ENCODE measurements around the gene ARHGAP42.
"Not testable (repeated sequence)": the region's sequence is repeated elsewhere in the genome, so short reads cannot be mapped to it uniquely, and the experiment has no call there.

ARHGAP42 gene

GRCh38 chr11:100687054-100687629, at the start of gene ARHGAP42:
Gene ARHGAP42 (plus strand): TSS chr11:100687288. CDS start chr11:100687679, 391 bp downstream.
- FAIRE-seq, result no peak

- FAIRE-seq, result no peak
Observed at GRCh38 chr11:100637706-100638105, 49.4 kb upstream of the ARHGAP42 start.

- no peak for FAIRE-seq
Observed at GRCh38 chr11:100638648-100639047, 48.4 kb upstream of the ARHGAP42 start.

- FAIRE-seq, result no peak
Observed at GRCh38 chr11:100639140-100639539, 47.9 kb upstream of the ARHGAP42 start.

- no peak for FAIRE-seq
Observed at GRCh38 chr11:100640071-100640470, 47.0 kb upstream of the ARHGAP42 start.

GRCh38 chr11:100640646-100641045, 46.4 kb upstream of the ARHGAP42 start:
- FAIRE-seq, result no peak

GRCh38 chr11:100641456-100641855, 45.6 kb upstream of the ARHGAP42 start:
- FAIRE-seq, result no peak

- no peak for FAIRE-seq
Observed at GRCh38 chr11:100646545-100646944, 40.5 kb upstream of the ARHGAP42 start.

- no peak for FAIRE-seq
Observed at GRCh38 chr11:100647861-100648260, 39.2 kb upstream of the ARHGAP42 start.

GRCh38 chr11:100663583-100663982, 23.5 kb upstream of the ARHGAP42 start:
- no peak for FAIRE-seq

- no peak for FAIRE-seq
Observed at GRCh38 chr11:100663996-100664395, 23.1 kb upstream of the ARHGAP42 start.

- not testable (repeated sequence) for FAIRE-seq
Observed at GRCh38 chr11:100666816-100667215, 20.3 kb upstream of the ARHGAP42 start.

GRCh38 chr11:100667449-100667848, 19.6 kb upstream of the ARHGAP42 start:
- FAIRE-seq, result no peak

- FAIRE-seq, result no peak
Observed at GRCh38 chr11:100670140-100670539, 16.9 kb upstream of the ARHGAP42 start.

- FAIRE-seq, result no peak
Observed at GRCh38 chr11:100671471-100671870, 15.6 kb upstream of the ARHGAP42 start.

- FAIRE-seq, result no peak
Observed at GRCh38 chr11:100672498-100673033, 14.5 kb upstream of the ARHGAP42 start.

GRCh38 chr11:100673063-100673462, 14.0 kb upstream of the ARHGAP42 start:
- FAIRE-seq, result no peak

- no peak for FAIRE-seq
Observed at GRCh38 chr11:100674212-100674611, 12.9 kb upstream of the ARHGAP42 start.

GRCh38 chr11:100675115-100675650, 11.9 kb upstream of the ARHGAP42 start:
- FAIRE-seq, result no peak

- FAIRE-seq, result no peak
Observed at GRCh38 chr11:100676901-100677300, 10.2 kb upstream of the ARHGAP42 start.

- no peak for FAIRE-seq
Observed at GRCh38 chr11:100677796-100678195, 9.3 kb upstream of the ARHGAP42 start.

- no peak for FAIRE-seq
Observed at GRCh38 chr11:100680070-100680469, 7.0 kb upstream of the ARHGAP42 start.

GRCh38 chr11:100681064-100681502, 6.0 kb upstream of the ARHGAP42 start:
- FAIRE-seq, result peak; percentile 27

- peak; percentile 65 for FAIRE-seq
Observed at GRCh38 chr11:100682247-100682969, 4.7 kb upstream of the ARHGAP42 start.
